OCI-LY7 (cell line): Measurements from ENCODE around the gene CDH1. TPM values are rescaled to one million over a fixed set of nuclear protein-coding genes. Genes with fewer than 3 reads are reported as not detected.

Experiments used
- BruUV-seq: library from RNA; stranded (reverse); fragments of 400-500 nt; replicated peaks from 2 replicates; lab custom pipeline; 2021; lab: Mats Ljungman, UMichigan
- CTCF ChIA-PET: fragments of 300-600 bp; sonication (Branson Sonifier 250); formaldehyde crosslinking; loops from one replicate; lab custom pipeline; 2022; ENCODE audit warnings: antibody characterized with exemption; ENCODE audit not compliant: unreplicated experiment; lab: Charles Lee
- POLR2A ChIA-PET: fragments of 300-600 bp; sonication (Branson Sonifier 250); formaldehyde crosslinking; loops from one replicate; lab custom pipeline; 2022; ENCODE audit warnings: antibody characterized with exemption; lab: Charles Lee
- DNase-seq: peaks from one replicate; pipeline ENCODE4 v3.0.0-alpha.2; 2015; ENCODE audit warnings: low spot score
- H2AFZ ChIP-seq: fragments of 200-600 bp; sonication (generic), shearing (Covaris generic); 2 replicates; pipeline ENCODE4 v1.6.1; 2014; ENCODE audit warnings: mild to moderate bottlenecking, antibody characterized with exemption, low read length, moderate library complexity
- H3K27ac ChIP-seq: fragments of 200-600 bp; sonication (generic); 2 replicates; pipeline ENCODE4 v1.5.1; 2014; ENCODE audit warnings: mixed run types, low read depth, mild to moderate bottlenecking, moderate library complexity, low read length, inconsistent platforms; ENCODE audit not compliant: poor library complexity, severe bottlenecking
- H3K36me3 ChIP-seq: fragments of 200-600 bp; sonication (generic); 2 replicates; pipeline ENCODE4 v1.6.1; 2014; ENCODE audit warnings: mild to moderate bottlenecking, antibody characterized with exemption, low read length, moderate library complexity, mixed read lengths; ENCODE audit not compliant: insufficient read depth
- H3K4me1 ChIP-seq: fragments of 200-600 bp; sonication (generic); 2 replicates; pipeline ENCODE4 v1.5.1; 2014; ENCODE audit warnings: mild to moderate bottlenecking, low read length; ENCODE audit not compliant: insufficient read depth, poor library complexity, severe bottlenecking
- H3K4me2 ChIP-seq: fragments of 200-600 bp; sonication (generic); 2 replicates; pipeline ENCODE4 v1.6.1; 2014; ENCODE audit warnings: mild to moderate bottlenecking, low read length
- H3K4me3 ChIP-seq: fragments of 200-600 bp; sonication (generic); 2 replicates; pipeline ENCODE4 v1.5.1; 2014; ENCODE audit warnings: mild to moderate bottlenecking, low read depth, low read length; ENCODE audit not compliant: poor library complexity, severe bottlenecking
- H3K79me2 ChIP-seq: fragments of 200-600 bp; sonication (generic); 2 replicates; pipeline ENCODE4 v1.6.1; 2016; ENCODE audit warnings: low read depth, mild to moderate bottlenecking, low read length, moderate library complexity, mixed read lengths; ENCODE audit not compliant: insufficient read depth
- H3K9me2 ChIP-seq: fragments of 200-600 bp; sonication (generic); 2 replicates; pipeline ENCODE4 v1.6.1; 2016; ENCODE audit warnings: mild to moderate bottlenecking, low read length, mixed read lengths; ENCODE audit not compliant: insufficient read depth
- H3K9me3 ChIP-seq: fragments of 200-600 bp; sonication (generic); 2 replicates; pipeline ENCODE4 v1.6.1; 2014; ENCODE audit warnings: mild to moderate bottlenecking, mixed run types, low read length, mixed read lengths
- H4K20me1 ChIP-seq: fragments of 200-600 bp; sonication (generic); 2 replicates; pipeline ENCODE4 v1.6.1; 2014; ENCODE audit warnings: mild to moderate bottlenecking, antibody characterized with exemption, low read length, moderate library complexity, mixed read lengths; ENCODE audit not compliant: insufficient read depth
- EZH2phosphoT487 ChIP-seq: fragments of 200-600 bp; sonication (generic); IDR thresholded peaks from 2 replicates; pipeline ENCODE4 v1.6.1; 2018; ENCODE audit warnings: low read depth, borderline replicate concordance, mild to moderate bottlenecking, mixed run types, antibody characterized with exemption, low read length, moderate library complexity, mixed read lengths
- intact Hi-C: fragments of 100-400 bp; cut with micrococcal nuclease; formaldehyde crosslinking; loops from one replicate; pipeline ENCODE4 v1.10.0; 2022; ENCODE audit not compliant: unreplicated experiment
- total RNA-seq, 2 experiments: library from RNA; depleted of rRNA in 1 of 2; stranded (reverse); fragments of >200 nt in 1 of 2; shearing (Covaris generic) in 1 of 2; gene quantifications; 2 replicates each; pipeline ENCODE4 v1.2.3, GENCODE V29; 2014 to 2022
- TF ChIP-seq, protein P1 (sequence below): fragments of 200-600 bp; sonication (generic); conservative IDR thresholded peaks from 2 replicates; pipeline ENCODE4 v1.5.1; 2014; ENCODE audit warnings: mild to moderate bottlenecking, antibody characterized with exemption, low read length, moderate library complexity, mixed read lengths

CDH1 gene
- total RNA-seq, 2 experiments from 2014 or later: not detected

DNA sequence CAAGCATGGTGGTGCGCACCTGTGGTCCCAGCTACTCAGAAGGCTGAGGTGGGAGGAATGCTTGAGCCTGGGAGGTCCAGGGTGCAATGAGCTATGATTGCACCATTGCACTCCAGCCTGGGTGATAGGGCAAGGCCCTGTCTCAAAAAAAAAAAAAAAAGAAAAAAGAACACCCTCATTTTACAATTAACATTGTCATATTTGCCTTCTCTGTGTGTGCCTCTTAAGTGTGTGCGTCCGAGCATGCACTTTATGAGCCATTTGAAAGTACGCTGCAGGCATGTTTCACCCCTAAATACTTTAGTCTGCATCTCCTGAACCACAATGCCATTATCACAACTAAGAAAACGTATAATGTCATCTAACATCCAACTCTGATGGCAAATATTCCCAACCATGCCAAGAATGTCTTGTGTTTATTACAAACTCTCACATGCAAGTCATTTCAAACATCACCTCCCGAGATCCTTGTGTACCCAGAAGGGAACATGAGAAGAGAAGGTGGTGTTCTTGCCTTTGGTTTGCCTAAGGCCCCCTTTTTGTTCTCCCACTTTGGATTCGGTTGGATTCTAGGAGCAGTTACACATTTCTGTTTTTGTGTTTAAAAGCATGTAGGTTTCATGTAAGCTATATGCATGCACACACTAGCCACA, 38.0 kb downstream of the CDH1 start:
- Histone ChIP-seq H3K27ac (no peak overlapping the region), H3K79me2 (no peaks in the 10 kb centered on the region), H2AFZ (no peak overlapping the region), H3K9me3 (no peaks in the 10 kb centered on the region), H3K4me1 (no peaks in the 10 kb centered on the region), H3K4me3 (no peak overlapping the region), H4K20me1 (no peaks in the 10 kb centered on the region), H3K36me3 (no peaks in the 10 kb centered on the region), H3K4me2 (no peak overlapping the region), H3K9me2 (no peaks in the 10 kb centered on the region)
- TF ChIP-seq, protein P1, sequence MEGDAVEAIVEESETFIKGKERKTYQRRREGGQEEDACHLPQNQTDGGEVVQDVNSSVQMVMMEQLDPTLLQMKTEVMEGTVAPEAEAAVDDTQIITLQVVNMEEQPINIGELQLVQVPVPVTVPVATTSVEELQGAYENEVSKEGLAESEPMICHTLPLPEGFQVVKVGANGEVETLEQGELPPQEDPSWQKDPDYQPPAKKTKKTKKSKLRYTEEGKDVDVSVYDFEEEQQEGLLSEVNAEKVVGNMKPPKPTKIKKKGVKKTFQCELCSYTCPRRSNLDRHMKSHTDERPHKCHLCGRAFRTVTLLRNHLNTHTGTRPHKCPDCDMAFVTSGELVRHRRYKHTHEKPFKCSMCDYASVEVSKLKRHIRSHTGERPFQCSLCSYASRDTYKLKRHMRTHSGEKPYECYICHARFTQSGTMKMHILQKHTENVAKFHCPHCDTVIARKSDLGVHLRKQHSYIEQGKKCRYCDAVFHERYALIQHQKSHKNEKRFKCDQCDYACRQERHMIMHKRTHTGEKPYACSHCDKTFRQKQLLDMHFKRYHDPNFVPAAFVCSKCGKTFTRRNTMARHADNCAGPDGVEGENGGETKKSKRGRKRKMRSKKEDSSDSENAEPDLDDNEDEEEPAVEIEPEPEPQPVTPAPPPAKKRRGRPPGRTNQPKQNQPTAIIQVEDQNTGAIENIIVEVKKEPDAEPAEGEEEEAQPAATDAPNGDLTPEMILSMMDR: no peak
- TF ChIP-seq EZH2phosphoT487: no peak
- no peak for DNase-seq
- POLR2A ChIA-PET: no interaction called here
- intact Hi-C loops: no loop called here
- CTCF ChIA-PET: no interaction called here
- BruUV-seq: no TSS peak

GRCh38 chr16:68776821-68777485, 39.9 kb downstream of the CDH1 start:
- CTCF ChIA-PET: no interaction called here
- no peaks in the 10 kb centered on the region for H3K36me3 ChIP-seq
- H4K20me1 ChIP-seq: no peaks in the 10 kb centered on the region
- intact Hi-C loops: no loop called here
- H3K9me2 ChIP-seq: no peaks in the 10 kb centered on the region
- no peak overlapping the region for H3K4me2 ChIP-seq
- peaks cover under 1% of the 10 kb centered on the region for H3K4me1 ChIP-seq
- no peak for DNase-seq
- no peak overlapping the region for H2AFZ ChIP-seq
- TF ChIP-seq EZH2phosphoT487: no peak
- TF ChIP-seq, protein P1: no peak
- no TSS peak for BruUV-seq
- POLR2A ChIA-PET: no interaction called here
- no peaks in the 10 kb centered on the region for H3K9me3 ChIP-seq
- H3K27ac ChIP-seq: no peak overlapping the region
- no peaks in the 10 kb centered on the region for H3K79me2 ChIP-seq
- no peak overlapping the region for H3K4me3 ChIP-seq
